HG02981 (cell line): ENCODE results near the gene ATOH7.
"Not testable (repeated sequence)": the region's sequence is repeated elsewhere in the genome, so short reads cannot be mapped to it uniquely, and the experiment has no call there.

Source experiments
- ATAC-seq: cut with Tn5 transposase; IDR thresholded peaks from one replicate; pipeline ENCODE4 v1.9.1; 2021; ENCODE audit warnings: mild to moderate bottlenecking, moderate library complexity; ENCODE audit not compliant: unreplicated experiment

The ATOH7 gene

DNA sequence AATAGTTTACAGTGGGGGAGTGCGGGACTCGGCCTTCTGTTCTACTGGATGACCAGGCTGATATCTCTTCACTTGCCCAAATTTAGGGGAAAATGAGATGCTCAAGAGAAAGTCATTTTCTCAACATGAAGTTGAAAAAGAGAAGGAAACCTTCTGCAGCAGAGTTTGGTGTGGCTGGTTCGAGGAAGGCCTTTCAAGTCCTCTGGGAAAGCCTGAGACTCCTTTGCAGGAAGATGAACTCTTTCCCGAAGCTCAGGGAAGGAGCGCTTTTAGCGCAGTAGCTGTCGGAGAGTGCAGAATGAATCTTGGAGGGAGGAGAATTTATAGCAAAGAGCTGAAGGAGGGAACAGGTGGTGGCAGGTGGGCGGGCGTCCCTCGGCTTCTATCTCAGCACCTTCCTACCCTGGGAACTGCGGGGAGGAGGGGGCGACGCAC is at the start of gene ATOH7:
Gene ATOH7, minus strand, starts transcription at position 297 of the 435 bp plus-strand sequence. CDS start 436 bp downstream, outside the sequence.
- ATAC-seq, result no peak

GRCh38 chr10:68280758-68281157 is 48.8 kb upstream of the ATOH7 start:
- no peak for ATAC-seq

DNA sequence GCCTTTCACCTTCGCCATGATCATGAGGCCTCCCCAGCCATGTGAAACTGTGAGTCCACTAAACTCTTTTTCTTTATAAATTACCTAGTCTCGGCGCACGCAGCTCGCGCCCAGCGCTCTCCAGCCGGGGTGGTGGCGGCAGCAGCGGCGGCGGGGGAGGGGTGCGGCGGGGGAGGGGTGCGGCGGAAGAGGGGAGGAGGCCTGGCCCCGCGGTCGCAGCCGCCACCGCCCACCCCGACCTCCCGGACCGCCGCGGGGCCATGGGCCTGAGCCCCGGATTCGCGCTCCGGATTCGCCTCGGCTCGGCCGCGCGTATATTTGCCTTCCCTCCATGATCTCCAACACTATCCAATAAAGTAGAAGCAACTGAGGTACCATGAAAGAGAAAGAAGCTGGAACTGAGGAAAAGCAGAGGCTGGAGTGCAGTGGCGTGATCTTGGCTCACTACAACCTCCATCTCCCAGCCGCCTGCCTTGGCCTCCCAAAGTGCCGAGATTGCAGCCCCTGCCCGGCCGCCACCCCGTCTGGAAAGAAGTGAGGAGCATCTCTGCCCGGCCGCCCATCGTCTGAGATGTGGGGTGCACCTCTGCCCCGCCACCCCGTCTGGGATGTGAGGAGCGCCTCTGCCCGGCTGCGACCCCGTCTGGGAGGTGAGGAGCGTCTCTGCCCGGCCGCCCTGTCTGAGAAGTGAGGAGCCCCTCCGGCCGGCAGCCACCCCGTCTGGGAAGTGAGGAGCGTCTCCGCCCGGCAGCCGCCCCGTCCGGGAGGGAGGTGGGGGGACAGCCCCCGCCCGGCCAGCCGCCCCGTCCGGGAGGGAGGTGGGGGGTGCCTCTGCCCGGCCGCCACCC is 47.2 kb upstream of the ATOH7 start:
- not testable (repeated sequence) for ATAC-seq

- ATAC-seq, result not testable (repeated sequence)
Observed at GRCh38 chr10:68277814-68278213, 45.9 kb upstream of the ATOH7 start.

- ATAC-seq, result no peak
Observed at GRCh38 chr10:68276224-68276623, 44.3 kb upstream of the ATOH7 start.

DNA sequence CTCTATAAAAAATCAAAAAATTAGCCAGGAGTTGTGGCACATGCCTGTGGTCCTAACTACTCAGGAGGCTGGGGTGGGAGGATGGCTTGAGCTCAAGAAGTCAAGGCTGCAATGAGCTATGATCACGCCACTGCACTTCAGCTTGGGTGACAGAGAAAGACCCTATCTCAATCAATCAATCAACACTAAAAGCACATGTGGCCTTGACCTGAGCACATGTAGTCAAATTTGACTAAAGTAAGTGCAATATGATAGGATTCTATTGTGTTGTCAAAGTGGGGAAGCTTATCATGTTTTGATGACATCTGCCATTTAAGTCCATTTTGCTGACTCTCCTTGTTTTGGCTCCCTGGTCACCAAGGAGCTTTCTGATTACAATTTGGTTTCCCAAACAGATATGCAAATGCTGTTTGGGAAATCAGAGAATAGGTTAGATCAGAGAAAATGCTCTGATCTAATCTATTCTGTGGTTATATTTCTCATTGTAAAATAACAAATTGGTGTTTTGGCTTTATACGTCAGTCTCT is 43.8 kb upstream of the ATOH7 start:
- no peak for ATAC-seq

DNA sequence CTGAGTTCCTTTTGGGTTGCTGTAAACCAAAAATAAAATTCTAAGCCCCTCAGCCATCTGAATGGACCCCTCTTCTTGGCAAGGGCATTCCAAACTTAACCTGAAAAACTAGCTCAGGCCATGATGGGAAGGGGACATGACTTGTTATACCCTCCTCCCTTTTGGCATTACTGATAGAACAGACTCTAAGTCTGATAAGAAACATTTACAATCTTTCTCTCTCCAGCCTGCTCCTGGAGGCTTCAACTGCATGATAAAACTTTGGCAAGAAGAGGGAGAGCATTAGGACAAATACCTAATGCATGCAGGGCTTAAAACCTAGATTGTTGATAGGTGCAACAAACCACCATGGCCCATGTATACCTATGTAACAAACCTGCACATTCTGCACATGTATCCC is 40.9 kb upstream of the ATOH7 start:
- ATAC-seq, result no peak

DNA sequence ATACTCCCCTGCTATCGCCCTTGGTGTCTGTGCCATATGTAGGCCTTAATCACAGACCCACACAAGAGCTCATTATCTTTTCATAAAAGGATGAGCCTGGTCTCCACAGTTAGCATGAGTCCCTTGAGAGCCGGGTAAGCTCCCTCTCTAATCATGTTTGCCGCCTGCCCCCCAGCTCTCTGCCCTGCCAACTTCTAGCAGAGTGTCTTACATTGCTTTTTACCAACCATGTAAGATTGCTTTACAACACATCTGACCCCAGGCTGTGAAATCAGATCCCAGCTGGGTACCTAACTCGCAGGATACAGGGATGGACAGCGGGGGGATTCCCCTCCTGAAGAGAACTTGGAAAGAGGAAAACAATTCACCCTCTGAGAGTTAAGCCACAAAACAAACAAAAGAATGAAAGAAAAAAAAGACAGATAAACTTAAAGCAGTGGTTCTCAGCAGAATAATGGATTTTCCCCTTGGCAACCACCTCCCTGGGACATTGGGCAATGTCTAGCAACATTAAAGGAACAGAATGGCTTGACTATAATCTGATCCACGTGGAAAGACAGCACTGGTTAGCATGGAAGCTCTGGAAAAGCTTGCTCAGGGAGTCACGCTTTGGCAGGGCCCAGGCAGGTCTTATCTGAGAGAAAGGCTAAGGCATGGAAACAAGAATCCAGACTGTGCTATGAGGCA is 39.4 kb upstream of the ATOH7 start:
- no peak for ATAC-seq

DNA sequence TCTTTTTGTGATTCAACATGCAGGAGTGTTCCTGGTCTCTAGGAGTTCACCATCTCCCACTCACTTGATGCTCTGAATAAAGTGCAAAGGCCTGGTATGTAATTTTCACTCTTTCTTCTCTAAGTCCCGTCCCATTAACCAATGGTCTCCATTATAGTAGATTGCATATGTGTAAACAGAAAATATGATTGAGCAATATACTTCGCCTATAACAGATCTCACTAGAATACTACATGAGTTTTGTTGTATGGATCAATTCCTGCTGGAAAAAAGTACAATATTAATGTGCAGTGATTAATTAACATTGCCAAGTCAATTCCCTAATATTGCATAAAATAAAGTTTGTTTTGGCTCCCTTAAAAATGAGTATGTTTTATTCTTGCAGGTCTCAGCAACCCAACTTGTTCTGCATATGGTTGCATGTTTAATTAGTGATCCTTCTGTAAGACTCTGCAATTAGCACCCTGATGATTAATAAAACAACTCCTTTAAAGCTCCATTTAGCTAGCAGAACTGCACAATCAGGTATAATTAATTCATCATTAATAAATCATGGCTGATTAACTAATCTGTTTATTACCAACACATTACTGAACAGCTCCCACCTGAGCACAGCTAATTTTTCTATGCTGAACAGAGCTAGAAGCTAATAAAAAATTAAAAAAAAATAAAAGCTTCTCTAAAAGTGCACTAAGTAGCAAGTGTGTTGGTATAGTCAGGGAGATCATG is 37.8 kb upstream of the ATOH7 start:
- ATAC-seq, result no peak

DNA sequence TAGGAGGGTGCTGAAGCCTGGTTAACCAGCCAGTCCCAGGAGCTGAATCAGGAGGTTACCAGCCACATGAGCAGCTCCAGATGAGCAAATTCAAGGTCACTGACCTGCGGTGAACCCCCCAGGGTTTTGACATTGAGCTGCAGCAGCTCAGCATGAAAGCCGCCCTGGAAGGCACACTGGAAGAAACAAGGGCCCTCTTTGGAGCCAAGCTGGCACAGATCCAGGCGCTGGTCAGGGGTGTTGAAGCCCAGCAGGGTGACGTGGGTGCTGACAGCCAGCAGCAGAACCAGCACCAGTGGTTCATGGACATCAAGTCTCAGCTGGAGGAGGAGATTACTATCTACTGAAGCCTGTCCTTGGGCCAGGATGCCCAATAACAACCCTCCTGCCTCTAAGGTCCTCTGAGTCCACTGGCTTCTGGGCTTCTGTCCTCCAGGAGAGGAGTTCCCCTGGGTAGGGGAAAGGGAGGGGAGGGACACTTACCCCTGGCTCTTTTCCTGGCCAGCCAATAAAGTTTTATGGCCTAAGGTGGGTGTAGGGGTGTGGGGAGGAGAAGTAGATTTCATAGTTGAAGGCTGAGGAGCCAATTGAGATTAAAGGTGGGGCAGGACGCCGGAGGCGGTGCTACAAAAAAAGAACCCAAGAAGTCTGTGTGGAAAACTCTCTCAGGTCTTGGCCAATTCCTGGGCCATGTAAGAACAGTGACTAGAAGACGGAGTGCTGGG is 29.4 kb upstream of the ATOH7 start:
- no peak for ATAC-seq

GRCh38 chr10:68253346-68253745 is 21.4 kb upstream of the ATOH7 start:
- no peak for ATAC-seq

DNA sequence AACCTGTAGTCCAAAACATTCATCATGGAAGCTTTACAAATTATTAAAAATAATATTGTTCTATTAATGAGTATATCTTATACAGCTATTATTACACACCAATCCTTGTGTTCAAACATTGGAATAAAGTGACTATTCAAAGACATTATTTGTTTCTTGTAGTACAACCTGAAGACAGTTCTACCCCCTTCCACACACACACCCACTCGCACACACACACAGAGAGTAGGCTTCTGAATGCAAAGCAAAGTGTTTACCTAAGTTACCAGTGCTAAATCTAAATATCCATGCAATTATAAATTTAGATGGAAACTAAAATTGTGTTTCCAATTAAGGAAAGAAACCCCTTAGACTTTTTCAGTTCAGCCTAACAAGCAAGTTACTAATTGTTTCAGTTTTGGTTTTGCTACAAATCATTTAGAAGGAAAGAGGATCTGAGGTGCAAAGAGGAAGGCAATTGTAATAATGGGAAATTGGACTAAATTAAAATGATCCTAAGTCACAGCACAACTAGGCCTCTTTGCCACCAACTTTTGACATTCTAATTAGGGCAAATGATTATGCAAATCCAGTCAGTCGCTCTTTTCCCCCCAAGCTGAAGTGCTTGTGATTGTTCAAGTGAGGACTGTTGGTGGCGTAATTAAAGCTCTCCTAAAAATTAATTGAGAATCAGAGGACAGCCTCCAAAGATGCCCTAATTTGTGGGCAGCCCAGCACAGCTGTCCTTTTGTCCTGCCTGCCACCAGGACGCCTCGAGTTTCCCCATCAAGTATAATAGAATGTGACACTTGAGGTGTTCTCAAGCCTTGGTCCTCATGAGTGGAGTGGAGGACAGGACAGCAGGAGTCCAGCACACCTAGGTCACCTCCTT is 19.9 kb upstream of the ATOH7 start:
- no peak for ATAC-seq

DNA sequence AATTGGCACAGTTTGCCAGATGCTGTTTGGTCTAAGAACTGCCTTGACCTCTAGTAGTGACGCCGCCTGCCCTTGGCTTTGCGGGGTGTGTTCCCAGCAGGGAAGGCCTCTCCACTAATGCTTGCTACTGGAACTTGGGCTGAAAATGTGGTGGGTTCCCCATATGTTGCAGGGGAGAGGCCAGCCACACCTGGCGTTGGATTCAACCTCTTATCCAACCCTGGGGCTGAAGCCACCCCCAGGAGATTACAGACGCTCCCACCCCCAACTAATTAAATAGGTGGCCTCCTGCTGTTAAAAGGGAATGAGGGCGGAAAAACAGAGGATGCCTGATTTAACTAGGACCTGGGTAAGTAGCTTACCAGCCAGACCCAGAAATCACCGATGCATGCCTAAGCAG is 19.2 kb upstream of the ATOH7 start:
- no peak for ATAC-seq

- no peak for ATAC-seq
Observed at GRCh38 chr10:68249297-68249696, 17.4 kb upstream of the ATOH7 start.

DNA sequence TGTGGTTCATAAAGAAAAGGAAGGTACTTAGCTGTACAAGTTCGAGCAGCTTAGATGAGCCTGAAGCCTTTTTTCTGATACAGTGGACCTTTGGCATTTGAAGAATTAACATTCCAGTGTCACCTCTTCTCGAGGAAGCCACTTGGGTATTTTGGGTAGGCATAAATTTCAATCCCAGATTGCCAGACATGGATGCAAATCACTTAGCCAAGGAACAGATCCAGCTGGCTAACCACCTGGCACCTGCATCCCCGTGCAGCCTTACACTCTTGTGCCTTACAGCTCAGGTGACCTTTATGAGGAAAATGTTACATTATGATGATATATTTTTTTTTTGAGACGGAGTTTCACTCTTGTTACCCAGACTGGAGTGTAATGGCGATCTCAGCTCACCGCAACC is 16.0 kb upstream of the ATOH7 start:
- no peak for ATAC-seq

DNA sequence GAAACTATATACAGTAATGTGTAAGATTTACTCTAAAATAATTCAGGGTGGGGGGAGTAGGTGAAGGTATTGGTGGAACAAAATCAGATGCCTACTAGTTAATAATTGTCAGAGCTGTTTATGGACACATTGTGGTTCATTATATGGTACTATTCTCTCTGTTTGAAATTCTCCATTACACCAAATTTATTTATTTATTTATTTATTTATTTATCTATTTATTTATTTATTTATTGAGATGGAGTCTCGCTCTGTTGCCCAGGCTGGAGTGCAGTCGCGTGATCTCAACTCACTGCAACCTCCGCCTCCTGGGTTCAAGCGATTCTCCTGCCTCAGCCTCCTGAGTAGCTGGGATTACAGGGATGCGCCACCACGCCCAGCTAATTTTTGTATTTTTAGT is 14.5 kb upstream of the ATOH7 start:
- ATAC-seq, result not testable (repeated sequence)

DNA sequence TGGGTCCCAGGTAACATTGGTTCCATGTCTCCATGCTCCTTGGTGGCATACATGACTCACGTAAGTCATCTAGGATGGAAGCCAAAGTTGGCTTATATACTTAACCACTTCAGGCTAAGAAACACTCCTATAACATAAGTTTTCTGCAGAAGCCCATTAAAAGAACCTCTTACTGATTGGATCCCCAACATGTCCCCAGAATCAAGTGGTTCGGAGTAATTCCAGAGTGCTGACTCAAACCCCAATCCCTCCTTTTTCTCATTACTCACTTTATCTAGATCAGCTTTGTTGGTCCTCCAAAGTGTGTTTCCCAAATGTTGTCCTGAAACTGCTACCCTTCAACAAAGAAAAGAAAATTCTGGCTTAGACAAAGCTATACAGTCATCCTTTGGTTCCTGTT is 10.1 kb upstream of the ATOH7 start:
- no peak for ATAC-seq

- no peak for ATAC-seq
Observed at GRCh38 chr10:68239596-68240150, 7.8 kb upstream of the ATOH7 start.

- ATAC-seq, result no peak
Observed at GRCh38 chr10:68239069-68239468, 7.2 kb upstream of the ATOH7 start.
